Measurements from ENCODE around the gene DOCK1. TPM values are rescaled to one million over a fixed set of nuclear protein-coding genes. Genes with fewer than 3 reads are reported as not detected.

DOCK1 gene
- total RNA-seq, 1 donor from 2014 or later = 72.6 TPM

DNA sequence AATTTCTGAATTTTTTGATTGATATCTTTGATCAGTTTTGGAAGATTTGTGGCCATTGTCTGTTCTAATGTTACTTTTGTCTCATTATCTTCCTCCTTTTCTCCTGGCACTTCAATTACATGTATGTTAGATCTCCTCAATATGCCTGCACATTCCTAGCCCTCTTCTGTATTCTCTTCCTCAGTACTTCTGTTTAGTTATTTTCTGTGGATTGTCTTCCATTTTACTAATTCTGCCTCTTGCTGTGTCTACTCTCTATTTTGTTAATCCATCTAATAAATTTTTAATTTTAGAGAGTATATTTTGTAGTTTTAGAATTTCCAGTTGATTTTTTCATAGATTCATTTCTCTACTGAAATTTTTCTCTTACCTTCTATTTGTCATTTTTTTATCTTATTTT, 154.1 kb downstream of the DOCK1 start:
- no peak for DNase-seq (ENCODE audit: low spot score)
- Histone ChIP-seq H2AFZ (replicated peaks) (no peak overlapping the region), H3K36me3 (peaks cover 3% of the 10 kb centered on the region), H3K27ac (no peak overlapping the region), H4K20me1 (ENCODE audit: low read depth) (no peaks in the 10 kb centered on the region), H3K27me3 (no peaks in the 10 kb centered on the region), H3K79me2 (ENCODE audit: low read depth) (no peaks in the 10 kb centered on the region), H3K4me3 (no peak overlapping the region), H3K9ac (no peak overlapping the region), H3K9me3 (ENCODE audit: low read depth) (no peaks in the 10 kb centered on the region), H3K4me1 (no peaks in the 10 kb centered on the region), H3F3A (ENCODE audit: low read depth) (no peaks in the 10 kb centered on the region), H3K4me2 (no peak overlapping the region)
- Mint-ChIP-seq H3K9me3 (peaks cover 15% of the 10 kb centered on the region), H3K27ac (no peak overlapping the region), H3K36me3 (peaks cover 41% of the 10 kb centered on the region), H3K4me3 (no peak overlapping the region), H3K27me3 (ENCODE audit: insufficient read depth, low read depth) (peaks cover 2% of the 10 kb centered on the region), H3K4me1 (no peaks in the 10 kb centered on the region)
- TF ChIP-seq, protein P1, sequence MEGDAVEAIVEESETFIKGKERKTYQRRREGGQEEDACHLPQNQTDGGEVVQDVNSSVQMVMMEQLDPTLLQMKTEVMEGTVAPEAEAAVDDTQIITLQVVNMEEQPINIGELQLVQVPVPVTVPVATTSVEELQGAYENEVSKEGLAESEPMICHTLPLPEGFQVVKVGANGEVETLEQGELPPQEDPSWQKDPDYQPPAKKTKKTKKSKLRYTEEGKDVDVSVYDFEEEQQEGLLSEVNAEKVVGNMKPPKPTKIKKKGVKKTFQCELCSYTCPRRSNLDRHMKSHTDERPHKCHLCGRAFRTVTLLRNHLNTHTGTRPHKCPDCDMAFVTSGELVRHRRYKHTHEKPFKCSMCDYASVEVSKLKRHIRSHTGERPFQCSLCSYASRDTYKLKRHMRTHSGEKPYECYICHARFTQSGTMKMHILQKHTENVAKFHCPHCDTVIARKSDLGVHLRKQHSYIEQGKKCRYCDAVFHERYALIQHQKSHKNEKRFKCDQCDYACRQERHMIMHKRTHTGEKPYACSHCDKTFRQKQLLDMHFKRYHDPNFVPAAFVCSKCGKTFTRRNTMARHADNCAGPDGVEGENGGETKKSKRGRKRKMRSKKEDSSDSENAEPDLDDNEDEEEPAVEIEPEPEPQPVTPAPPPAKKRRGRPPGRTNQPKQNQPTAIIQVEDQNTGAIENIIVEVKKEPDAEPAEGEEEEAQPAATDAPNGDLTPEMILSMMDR (IDR thresholded peaks at IDR 0.05) = no peak
- no peak for TF ChIP-seq EZH2 (IDR thresholded peaks at IDR 0.05)
- no peak for TF ChIP-seq EZH2phosphoT487 (IDR thresholded peaks at IDR 0.05)

DNA sequence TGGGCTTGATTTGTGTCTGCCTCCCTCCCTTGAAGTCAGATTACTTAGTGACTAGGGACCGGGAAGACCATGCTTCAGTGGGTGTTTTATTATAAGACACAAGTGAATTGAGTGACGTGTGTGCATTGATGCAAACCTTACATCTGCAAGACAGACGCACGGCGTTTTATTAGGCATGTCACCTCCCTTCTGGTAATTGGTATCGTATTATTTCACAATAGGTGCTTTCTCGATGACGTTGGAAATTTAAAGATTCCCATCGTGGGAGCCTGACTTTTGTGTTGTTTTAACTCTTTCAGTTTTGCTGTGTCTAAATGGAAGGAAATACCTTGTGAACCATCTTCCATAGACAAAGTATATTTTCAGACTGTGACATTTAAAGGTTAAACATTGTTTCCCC, 158.5 kb downstream of the DOCK1 start:
- no peak overlapping the region for H3K27ac Mint-ChIP-seq
- Histone ChIP-seq H3F3A (ENCODE audit: low read depth) (no peaks in the 10 kb centered on the region), H3K9ac (no peak overlapping the region), H3K79me2 (ENCODE audit: low read depth) (no peaks in the 10 kb centered on the region), H3K4me1 (peaks cover 4% of the 10 kb centered on the region), H3K27me3 (no peaks in the 10 kb centered on the region), H2AFZ (replicated peaks) (no peak overlapping the region), H4K20me1 (ENCODE audit: low read depth) (peaks cover 3% of the 10 kb centered on the region), H3K27ac (no peak overlapping the region), H3K4me2 (no peak overlapping the region), H3K9me3 (ENCODE audit: low read depth) (no peaks in the 10 kb centered on the region), H3K4me3 (no peak overlapping the region), H3K36me3 (peaks cover 3% of the 10 kb centered on the region)
- TF ChIP-seq EZH2 (IDR thresholded peaks at IDR 0.05) (no peak), EZH2phosphoT487 (IDR thresholded peaks at IDR 0.05) (no peak)
- TF ChIP-seq, protein P1 (IDR thresholded peaks at IDR 0.05) = no peak
- no peaks in the 10 kb centered on the region for H3K4me1 Mint-ChIP-seq
- H3K27me3 Mint-ChIP-seq (ENCODE audit: insufficient read depth, low read depth) = peaks cover 2% of the 10 kb centered on the region
- H3K9me3 Mint-ChIP-seq = peaks cover 4% of the 10 kb centered on the region
- H3K36me3 Mint-ChIP-seq = peaks cover 42% of the 10 kb centered on the region
- H3K4me3 Mint-ChIP-seq = no peak overlapping the region
- no peak for DNase-seq (ENCODE audit: low spot score)

DNA sequence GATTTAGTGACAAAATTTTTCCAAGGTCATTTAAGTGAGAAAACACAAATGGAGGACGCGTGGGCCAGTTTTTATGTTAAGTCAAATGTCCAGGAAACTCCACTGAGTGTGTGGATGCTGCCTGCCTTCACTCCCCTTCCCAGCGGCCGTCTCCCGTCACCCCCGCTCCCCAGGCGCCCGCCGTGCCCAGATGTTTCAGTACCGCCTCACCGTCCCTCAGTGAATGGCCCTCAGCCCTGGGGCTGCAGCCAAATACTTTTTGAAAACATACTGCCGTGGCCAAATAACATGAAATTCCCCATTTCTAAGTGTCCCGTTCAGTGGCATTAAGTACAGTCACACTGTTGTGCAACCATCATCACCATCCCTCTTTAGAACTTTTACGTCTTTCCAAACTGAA, 159.2 kb downstream of the DOCK1 start:
- Mint-ChIP-seq H3K36me3 (peaks cover 45% of the 10 kb centered on the region), H3K9me3 (no peaks in the 10 kb centered on the region), H3K27me3 (ENCODE audit: insufficient read depth, low read depth) (peaks cover 4% of the 10 kb centered on the region), H3K4me1 (no peaks in the 10 kb centered on the region), H3K27ac (no peak overlapping the region), H3K4me3 (no peak overlapping the region)
- Histone ChIP-seq H3K36me3 (peaks cover 3% of the 10 kb centered on the region), H3K27ac (no peak overlapping the region), H3K4me3 (no peak overlapping the region), H3K79me2 (ENCODE audit: low read depth) (no peaks in the 10 kb centered on the region), H3F3A (ENCODE audit: low read depth) (no peaks in the 10 kb centered on the region), H2AFZ (replicated peaks) (no peak overlapping the region), H3K9me3 (ENCODE audit: low read depth) (no peaks in the 10 kb centered on the region), H3K4me1 (peaks cover 4% of the 10 kb centered on the region), H3K27me3 (no peaks in the 10 kb centered on the region), H3K4me2 (no peak overlapping the region), H4K20me1 (ENCODE audit: low read depth) (peaks cover 3% of the 10 kb centered on the region), H3K9ac (no peak overlapping the region)
- DNase-seq (ENCODE audit: low spot score) = no peak
- TF ChIP-seq, protein P1 (IDR thresholded peaks at IDR 0.05) = no peak
- TF ChIP-seq EZH2 (IDR thresholded peaks at IDR 0.05) = no peak
- no peak for TF ChIP-seq EZH2phosphoT487 (IDR thresholded peaks at IDR 0.05)
